Ovary (tissue), 9 donors: ENCODE measurements around the gene ARHGAP22. TPM values are rescaled to one million over a fixed set of nuclear protein-coding genes. Genes with fewer than 3 reads are reported as not detected.

Experiments
- DNase-seq, 5 donors: peaks; one replicate each; pipeline ENCODE4 v3.0.0-alpha.2; 2019 to 2020
- H3K27ac ChIP-seq, 2 donors: fragments of 200-600 bp; one replicate each; pipeline versions ENCODE4 v1.5.1 to v1.8.0; 2019 to 2022
- H3K27me3 ChIP-seq: fragments of 200-600 bp; one replicate; pipeline ENCODE4 v1.8.0; 2022
- H3K36me3 ChIP-seq: fragments of 200-600 bp; sonication (generic); one replicate; pipeline ENCODE4 v1.5.1; 2019
- H3K4me1 ChIP-seq: one replicate; pipeline ENCODE4 v1.8.1; 2013; ENCODE audit warnings: mild to moderate bottlenecking, moderate library complexity; ENCODE audit not compliant: insufficient read depth
- H3K4me3 ChIP-seq: fragments of 200-600 bp; sonication (generic); one replicate; pipeline ENCODE4 v1.5.1; 2017
- H3K9me3 ChIP-seq, 2 donors: fragments of 200-600 bp in 1 of 2; sonication (generic) in 1 of 2; one replicate each; pipeline versions ENCODE4 v1.5.1 to v1.8.1; 2013 to 2019; ENCODE audit warnings: mild to moderate bottlenecking in 1 of 2, moderate library complexity in 1 of 2
- CTCF ChIP-seq, 3 donors: fragments of 450-650 bp in 2 of 3; fragments of 200-600 bp in 1 of 3; IDR thresholded peaks; one replicate each; pipeline versions ENCODE4 v1.5.1 to v1.8.0; 2016 to 2022; ENCODE audit warnings: antibody characterized with exemption in 3 of 3, mild to moderate bottlenecking in 1 of 3
- EP300 ChIP-seq: sonication (generic); formaldehyde crosslinking; IDR thresholded peaks from one replicate; pipeline ENCODE4 v1.6.1; 2017; ENCODE audit warnings: antibody characterized with exemption
- POLR2A ChIP-seq: fragments of 450-650 bp; IDR thresholded peaks from one replicate; pipeline ENCODE4 v1.6.1; 2017; ENCODE audit warnings: antibody characterized with exemption, mild to moderate bottlenecking, moderate library complexity
- WGBS, 3 donors: extraction: QIAGEN DNeasy Blood & Tissue Kit in 1 of 3; methylation state at CpG; one replicate each; pipeline versions ENCODE4 v1.1.5 to v1.1.7; 2013 to 2017; 5-methylcytosine and 5-hydroxymethylcytosine counted together
- intact Hi-C, 4 donors: fragments of 100-400 bp; cut with DNase I; formaldehyde crosslinking; loops; one replicate each; pipeline versions ENCODE4 v1.11.0 to v1.15.1; 2022 to 2023
- polyA plus RNA-seq, 2 donors: library from polyadenylated mRNA; stranded (reverse); fragments of 200-250 nt in 1 of 2; fragments of 350-450 nt in 1 of 2; fragmentation: Illumina TruSeq in 1 of 2; extraction: RNeasy Lipid Tissue Mini Kit (QIAGEN cat#74804) in 1 of 2; gene quantifications; one replicate each; pipeline ENCODE4 v1.2.3, GENCODE V29; 2013 to 2014
- total RNA-seq, 7 donors: library from RNA; depleted of rRNA in 2 of 7; stranded (reverse); fragments of >200 nt in 2 of 7; fragmentation: NEBNext Ultra II Directional in 3 of 7; extraction: Animal tissue kit (Norgen Biotek cat#: 25700) in 3 of 7; gene quantifications; one replicate each; pipeline versions ENCODE4 v1.1.0 to v1.2.4, GENCODE V29; 2016 to 2023
- donor health status: DM: no; HTN: no; CAD: no; lungs with moderate emphysema.
- donor health status: DM: no; HTN: no; CAD: no.
- donor health status: Bipolar disorder and iron deficiency.
- donor health status: DM: yes; HTN: yes; CAD: no.
- donor health status: DM: no; HTN: no; CAD: no.
- donor health status: DM: yes; HTN: yes; CAD: no.

The ARHGAP22 gene
- total and polyA plus RNA-seq, 9 donors: 3.9 to 14.3 (median 5.7) TPM

- Histone ChIP-seq H3K4me3 (no peak overlapping the region), H3K27me3 (no peaks in the 10 kb centered on the region), H3K4me1 (no peaks in the 10 kb centered on the region), H3K27ac (no peak overlapping the region), H3K9me3 (no peaks in the 10 kb centered on the region), H3K36me3 (no peaks in the 10 kb centered on the region)
- no peak for TF ChIP-seq POLR2A
- no peak for TF ChIP-seq EP300
- no peak for TF ChIP-seq CTCF (IDR thresholded peaks at IDR 0.05)
- WGBS, 3 donors: 90 to 94% (median 92%) methylated on average over 4 of the region's 4 CpGs
- intact Hi-C loops: no loop called here
- no peak for DNase-seq
Observed at GRCh38 chr10:48610585-48611093, 5.8 kb upstream of the ARHGAP22 start.

GRCh38 chr10:48609899-48610584 is 5.2 kb upstream of the ARHGAP22 start:
- H3K9me3 ChIP-seq: no peaks in the 10 kb centered on the region
- no peak overlapping the region for H3K27ac ChIP-seq
- DNase-seq: no peak
- no peak overlapping the region for H3K4me3 ChIP-seq
- WGBS, 3 donors: 84 to 94% (median 84%) methylated on average over 4 of the region's 4 CpGs
- H3K4me1 ChIP-seq: no peaks in the 10 kb centered on the region
- no peaks in the 10 kb centered on the region for H3K36me3 ChIP-seq
- no peaks in the 10 kb centered on the region for H3K27me3 ChIP-seq
- no peak for TF ChIP-seq CTCF (IDR thresholded peaks at IDR 0.05)
- TF ChIP-seq POLR2A: no peak
- TF ChIP-seq EP300: no peak
- intact Hi-C loops: no loop called here

GRCh38 chr10:48609441-48609840 is 4.6 kb upstream of the ARHGAP22 start:
- no peak overlapping the region for H3K4me3 ChIP-seq
- 89 to 91% (median 91%) methylated on average over 5 of the region's 5 CpGs for WGBS, 3 donors
- no peak overlapping the region for H3K27ac ChIP-seq
- no peaks in the 10 kb centered on the region for H3K27me3 ChIP-seq
- TF ChIP-seq EP300 (no peak), POLR2A (no peak), CTCF (IDR thresholded peaks at IDR 0.05) (no peak)
- peaks cover under 1% of the 10 kb centered on the region for H3K4me1 ChIP-seq
- intact Hi-C loops: no loop called here
- H3K36me3 ChIP-seq: no peaks in the 10 kb centered on the region
- no peak for DNase-seq
- H3K9me3 ChIP-seq: no peaks in the 10 kb centered on the region

DNA sequence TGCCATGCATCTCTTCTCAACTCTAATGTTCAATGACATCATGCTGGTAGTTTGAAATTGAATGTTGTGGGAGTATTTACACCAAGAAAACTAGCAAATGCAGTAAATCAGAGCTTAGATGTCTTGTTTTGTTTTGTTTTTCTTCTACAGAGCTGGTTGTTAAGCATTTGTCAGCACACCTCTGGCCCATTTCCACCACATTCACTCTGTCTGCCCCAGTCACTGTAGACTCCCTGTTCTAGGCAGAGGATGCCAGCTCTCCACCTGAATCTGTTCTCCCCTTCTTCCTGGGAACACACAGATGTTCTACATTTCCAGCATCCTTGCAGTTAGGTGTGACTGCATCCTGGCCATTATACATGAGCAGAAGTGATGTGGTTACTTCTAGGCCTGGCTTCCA is 4.1 kb upstream of the ARHGAP22 start:
- Histone ChIP-seq H3K4me3 (no peak overlapping the region), H3K27ac (no peak overlapping the region), H3K27me3 (no peaks in the 10 kb centered on the region), H3K9me3 (no peaks in the 10 kb centered on the region), H3K36me3 (no peaks in the 10 kb centered on the region), H3K4me1 (peaks cover 5% of the 10 kb centered on the region)
- TF ChIP-seq EP300 (no peak), CTCF (IDR thresholded peaks at IDR 0.05) (no peak), POLR2A (no peak)
- DNase-seq: no peak
- intact Hi-C loops: no loop called here
